ENCODE results near the gene LINGO1.

GRCh38 chr15:77581896-77582569 is 50.7 kb downstream of the LINGO1 start:
- no peak for TF ChIP-seq CTCF (IDR thresholded peaks at IDR 0.05)
- TF ChIP-seq POLR2A (IDR thresholded peaks at IDR 0.05), result no peak

All from right lobe of liver (tissue), 4 donors.